Mesothelial cell of epicardium (in vitro differentiated cells): Measurements from ENCODE around the gene RNU6-9. TPM values are rescaled to one million over a fixed set of nuclear protein-coding genes. Genes with fewer than 3 reads are reported as not detected.

Experiments used
- DNase-seq, 2 experiments: peaks; one replicate each; pipeline ENCODE4 v3.0.0; 2021; ENCODE audit warnings: low spot score in 2 of 2; ENCODE audit not compliant: unreplicated experiment in 2 of 2
- H3K27ac Mint-ChIP-seq: 2 replicates; pipeline ENCODE4 v1.8.0; 2021; ENCODE audit warnings: mixed read lengths
- H3K27me3 Mint-ChIP-seq: 2 replicates; pipeline ENCODE4 v1.8.0; 2021; ENCODE audit warnings: low read depth, mixed read lengths
- H3K36me3 Mint-ChIP-seq: 2 replicates; pipeline ENCODE4 v1.8.0; 2021; ENCODE audit warnings: mixed read lengths
- H3K4me1 Mint-ChIP-seq: 2 replicates; pipeline ENCODE4 v1.8.0; 2021; ENCODE audit warnings: mixed read lengths
- H3K4me3 Mint-ChIP-seq: 2 replicates; pipeline ENCODE4 v1.8.0; 2021; ENCODE audit warnings: mild to moderate bottlenecking, moderate library complexity, mixed read lengths
- H3K9me3 Mint-ChIP-seq: 2 replicates; pipeline ENCODE4 v1.8.0; 2021; ENCODE audit warnings: mixed read lengths
- CTCF ChIP-seq: fragments of 200-600 bp; sonication (generic); IDR thresholded peaks from one replicate; pipeline ENCODE4 v1.5.0; 2021; ENCODE audit warnings: antibody characterized with exemption; ENCODE audit not compliant: unreplicated experiment
- total RNA-seq: library from RNA; stranded (reverse); gene quantifications from 3 replicates; pipeline ENCODE4 v1.2.1, GENCODE V29; 2021

Gene RNU6-9
- total RNA-seq, 1 donor from 2014 or later, result not detected

- Mint-ChIP-seq H3K36me3 (peaks cover 33% of the 10 kb centered on the region), H3K4me1 (peaks cover 31% of the 10 kb centered on the region), H3K27me3 (no peaks in the 10 kb centered on the region), H3K27ac (peak overlapping the region; percentile 86), H3K9me3 (no peaks in the 10 kb centered on the region), H3K4me3 (no peak overlapping the region)
- DNase-seq, result no peak
- no peak for TF ChIP-seq CTCF
These were observed 46.6 kb downstream of the RNU6-9 start for GRCh38 chr19:939922-940321.

GRCh38 chr19:940591-941291, 47.5 kb downstream of the RNU6-9 start:
- no peaks in the 10 kb centered on the region for H3K9me3 Mint-ChIP-seq
- peaks cover 34% of the 10 kb centered on the region for H3K4me1 Mint-ChIP-seq
- H3K4me3 Mint-ChIP-seq, result no peak overlapping the region
- no peaks in the 10 kb centered on the region for H3K27me3 Mint-ChIP-seq
- no peak for DNase-seq
- TF ChIP-seq CTCF, result no peak
- H3K36me3 Mint-ChIP-seq, result peaks cover 35% of the 10 kb centered on the region
- peak overlapping the region; percentile 86 for H3K27ac Mint-ChIP-seq

GRCh38 chr19:941292-942132, 48.2 kb downstream of the RNU6-9 start:
- Mint-ChIP-seq H3K9me3 (no peaks in the 10 kb centered on the region), H3K36me3 (peaks cover 33% of the 10 kb centered on the region), H3K27me3 (no peaks in the 10 kb centered on the region), H3K4me1 (peaks cover 34% of the 10 kb centered on the region), H3K4me3 (no peak overlapping the region), H3K27ac (peak overlapping the region; percentile 55)
- TF ChIP-seq CTCF, result no peak
- DNase-seq, result no peak

GRCh38 chr19:942133-942645, 48.9 kb downstream of the RNU6-9 start:
- no peaks in the 10 kb centered on the region for H3K9me3 Mint-ChIP-seq
- no peak overlapping the region for H3K4me3 Mint-ChIP-seq
- peaks cover 29% of the 10 kb centered on the region for H3K36me3 Mint-ChIP-seq
- no peak for TF ChIP-seq CTCF
- H3K27me3 Mint-ChIP-seq, result no peaks in the 10 kb centered on the region
- H3K4me1 Mint-ChIP-seq, result peaks cover 34% of the 10 kb centered on the region
- DNase-seq, result no peak
- H3K27ac Mint-ChIP-seq, result no peak overlapping the region

Other genes starting within 250 kb of the RNU6-9 start
- gene RNF126, start 230.3 kb upstream of the RNU6-9 start, total RNA-seq, result 41.6 to 47.3 TPM (median 47.1 TPM) in 3 replicates
- gene FSTL3, start 217.1 kb upstream of the RNU6-9 start, total RNA-seq, result 64.1 to 65.5 TPM (median 64.6 TPM) in 3 replicates
- not detected in 3 replicates for gene PRSS57, start 198.0 kb upstream of the RNU6-9 start, total RNA-seq
- 80.5 to 87.1 TPM (median 86.9 TPM) in 3 replicates for gene PALM, start 184.5 kb upstream of the RNU6-9 start, total RNA-seq
- gene MISP, start 142.4 kb upstream of the RNU6-9 start, total RNA-seq, result 1.4 to 2.2 TPM (median 1.5 TPM) in 3 replicates
- gene PTBP1, start 96.0 kb upstream of the RNU6-9 start, total RNA-seq, result 447 to 482 TPM (median 459 TPM) in 3 replicates
- 140 to 162 TPM (median 152 TPM) in 3 replicates for gene PLPPR3, start 71.5 kb upstream of the RNU6-9 start, total RNA-seq
- gene AZU1, start 65.6 kb upstream of the RNU6-9 start, total RNA-seq, result 6.4 to 7.1 TPM (median 6.7 TPM) in 3 replicates
- gene PRTN3, start 52.5 kb upstream of the RNU6-9 start, total RNA-seq, result 0.23 TPM in 1 of 3 replicates, not detected in the others
- not detected in 3 replicates for gene ELANE, start 41.2 kb upstream of the RNU6-9 start, total RNA-seq
- gene CFD, start 33.8 kb upstream of the RNU6-9 start, total RNA-seq, result 3.2 to 3.5 TPM (median 3.4 TPM) in 3 replicates
- gene MED16, start 297 bp upstream of the RNU6-9 start, total RNA-seq, result 79.8 to 87.8 TPM (median 80.0 TPM) in 3 replicates
- gene R3HDM4, start 19.7 kb downstream of the RNU6-9 start, total RNA-seq, result 47.4 to 50.5 TPM (median 49.5 TPM) in 3 replicates
- gene KISS1R, start 23.8 kb downstream of the RNU6-9 start, total RNA-seq, result 1.0 to 1.5 TPM (median 1.1 TPM) in 3 replicates
- 65.9 to 72.4 TPM (median 70.6 TPM) in 3 replicates for gene ARID3A, start 32.6 kb downstream of the RNU6-9 start, total RNA-seq
- gene WDR18, start 90.9 kb downstream of the RNU6-9 start, total RNA-seq, result 59.3 to 65.2 TPM (median 59.4 TPM) in 3 replicates
- 0.29 to 0.36 TPM (median 0.34 TPM) in 3 replicates for gene GRIN3B, start 106.9 kb downstream of the RNU6-9 start, total RNA-seq
- 232 to 245 TPM (median 242 TPM) in 3 replicates for gene TMEM259, start 127.6 kb downstream of the RNU6-9 start, total RNA-seq
- gene RNU6-2, start 128.0 kb downstream of the RNU6-9 start, total RNA-seq, result not detected in 3 replicates
- gene CNN2, start 133.1 kb downstream of the RNU6-9 start, total RNA-seq, result 492 to 501 TPM (median 493 TPM) in 3 replicates
- 18.0 to 22.5 TPM (median 20.1 TPM) in 3 replicates for gene ABCA7, start 146.6 kb downstream of the RNU6-9 start, total RNA-seq
- gene ARHGAP45, start 173.7 kb downstream of the RNU6-9 start, total RNA-seq, result 2.4 to 3.8 TPM (median 3.2 TPM) in 3 replicates
- gene POLR2E, start 201.9 kb downstream of the RNU6-9 start, total RNA-seq, result 137 to 145 TPM (median 143 TPM) in 3 replicates
- gene GPX4, start 210.5 kb downstream of the RNU6-9 start, total RNA-seq, result 190 to 208 TPM (median 201 TPM) in 3 replicates